ENCODE data around the gene ERBB4.

ERBB4 gene

DNA sequence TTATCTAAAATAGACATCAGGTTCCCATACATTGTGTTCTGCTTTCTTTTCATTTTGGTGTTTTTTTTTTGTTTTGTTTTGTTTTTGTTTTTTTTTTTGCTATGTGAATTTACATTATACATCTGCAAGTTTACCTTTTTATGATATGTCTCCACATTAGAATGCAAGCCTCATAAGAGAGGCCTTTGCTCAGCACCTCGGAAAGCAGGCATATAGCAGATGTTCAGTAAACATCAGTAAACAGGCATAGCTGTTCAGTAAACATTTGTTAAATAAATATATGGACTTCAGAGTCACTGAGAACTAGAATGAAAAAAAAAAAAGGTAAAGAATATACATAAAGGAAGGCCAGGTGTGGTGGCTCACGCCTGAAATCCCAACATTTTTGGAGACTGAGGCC, 405.3 kb downstream of the ERBB4 start:
- no peak overlapping the region for H3K27ac ChIP-seq
- TF ChIP-seq, protein P1, sequence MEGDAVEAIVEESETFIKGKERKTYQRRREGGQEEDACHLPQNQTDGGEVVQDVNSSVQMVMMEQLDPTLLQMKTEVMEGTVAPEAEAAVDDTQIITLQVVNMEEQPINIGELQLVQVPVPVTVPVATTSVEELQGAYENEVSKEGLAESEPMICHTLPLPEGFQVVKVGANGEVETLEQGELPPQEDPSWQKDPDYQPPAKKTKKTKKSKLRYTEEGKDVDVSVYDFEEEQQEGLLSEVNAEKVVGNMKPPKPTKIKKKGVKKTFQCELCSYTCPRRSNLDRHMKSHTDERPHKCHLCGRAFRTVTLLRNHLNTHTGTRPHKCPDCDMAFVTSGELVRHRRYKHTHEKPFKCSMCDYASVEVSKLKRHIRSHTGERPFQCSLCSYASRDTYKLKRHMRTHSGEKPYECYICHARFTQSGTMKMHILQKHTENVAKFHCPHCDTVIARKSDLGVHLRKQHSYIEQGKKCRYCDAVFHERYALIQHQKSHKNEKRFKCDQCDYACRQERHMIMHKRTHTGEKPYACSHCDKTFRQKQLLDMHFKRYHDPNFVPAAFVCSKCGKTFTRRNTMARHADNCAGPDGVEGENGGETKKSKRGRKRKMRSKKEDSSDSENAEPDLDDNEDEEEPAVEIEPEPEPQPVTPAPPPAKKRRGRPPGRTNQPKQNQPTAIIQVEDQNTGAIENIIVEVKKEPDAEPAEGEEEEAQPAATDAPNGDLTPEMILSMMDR (conservative IDR thresholded peaks at IDR 0.05) = no peak

GRCh38 chr2:212124598-212124997, 414.0 kb downstream of the ERBB4 start:
- TF ChIP-seq, protein P1 (conservative IDR thresholded peaks at IDR 0.05) = no peak
- H3K27ac ChIP-seq = no peak overlapping the region

GRCh38 chr2:212119591-212119990, 419.0 kb downstream of the ERBB4 start:
- TF ChIP-seq, protein P1 (conservative IDR thresholded peaks at IDR 0.05) = no peak
- H3K27ac ChIP-seq = no peak overlapping the region

GRCh38 chr2:212117926-212118325, 420.7 kb downstream of the ERBB4 start:
- TF ChIP-seq, protein P1 (conservative IDR thresholded peaks at IDR 0.05) = no peak
- no peak overlapping the region for H3K27ac ChIP-seq

- TF ChIP-seq, protein P1 (conservative IDR thresholded peaks at IDR 0.05) = no peak
- H3K27ac ChIP-seq = no peak overlapping the region
Observed at GRCh38 chr2:212114489-212114888, 424.1 kb downstream of the ERBB4 start.

DNA sequence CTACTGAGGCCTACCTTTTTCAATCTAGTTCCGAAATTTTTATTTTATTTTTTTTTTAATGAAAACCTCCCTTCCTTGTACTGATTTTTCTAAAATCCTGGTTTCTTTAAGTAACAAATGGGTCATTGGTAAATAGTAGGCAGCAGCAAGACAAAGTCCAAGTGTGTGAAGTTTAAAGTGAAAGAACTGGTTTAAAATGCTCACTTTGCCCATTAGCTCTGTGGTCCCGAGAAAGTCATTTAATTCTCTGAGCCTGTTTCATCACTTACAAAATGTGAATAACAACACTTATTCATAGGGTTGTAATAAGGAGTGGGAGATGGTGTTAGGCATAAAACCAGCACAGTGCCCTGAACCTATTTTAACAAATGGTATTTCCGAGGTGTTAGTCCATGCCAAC, 426.2 kb downstream of the ERBB4 start:
- TF ChIP-seq, protein P1 (conservative IDR thresholded peaks at IDR 0.05) = no peak
- no peak overlapping the region for H3K27ac ChIP-seq

- TF ChIP-seq, protein P1 (conservative IDR thresholded peaks at IDR 0.05) = no peak
- H3K27ac ChIP-seq = no peak overlapping the region
Observed at GRCh38 chr2:212109792-212110680, 428.6 kb downstream of the ERBB4 start.

All from VCaP (cell line).